Ectodermal cell (in vitro differentiated cells): ENCODE data around the gene CASKIN1.

Source experiments
- H3K27ac ChIP-seq: 2 replicates; pipeline ENCODE4 v1.7.0; 2013; ENCODE audit warnings: mild to moderate bottlenecking, low read depth, low read length; ENCODE audit not compliant: insufficient read depth, poor library complexity, severe bottlenecking
- H3K27me3 ChIP-seq: 2 replicates; pipeline ENCODE4 v1.7.0; 2013; ENCODE audit warnings: mild to moderate bottlenecking, low read length; ENCODE audit not compliant: insufficient read depth, control insufficient read depth, poor library complexity, severe bottlenecking
- H3K36me3 ChIP-seq: one replicate; pipeline ENCODE4 v1.7.0; 2013; ENCODE audit warnings: low read length; ENCODE audit not compliant: control insufficient read depth, insufficient read depth
- H3K4me1 ChIP-seq: one replicate; pipeline ENCODE4 v1.7.0; 2013; ENCODE audit warnings: low read length; ENCODE audit not compliant: control insufficient read depth, insufficient read depth
- H3K4me3 ChIP-seq: 2 replicates; pipeline ENCODE4 v1.7.0; 2013; ENCODE audit warnings: low read depth, low read length, control low read depth; ENCODE audit not compliant: insufficient read depth
- H3K9me3 ChIP-seq: 2 replicates; pipeline ENCODE4 v1.7.0; 2013; ENCODE audit warnings: mild to moderate bottlenecking, low read length, moderate library complexity; ENCODE audit not compliant: control insufficient read depth
- whole genome bisulfite sequencing, 2 experiments: methylation state at CpG; one replicate each; pipeline ENCODE4 v1.1.7; 2013; ENCODE audit warnings: missing lambda C conversion rate in 2 of 2; 5-methylcytosine and 5-hydroxymethylcytosine counted together

The CASKIN1 gene

GRCh38 chr16:2175454-2175853 lies 21.0 kb downstream of the CASKIN1 start:
- no peak overlapping the region for H3K27ac ChIP-seq
- H3K36me3 ChIP-seq = peaks cover 18% of the 10 kb centered on the region
- WGBS, 2 experiments = 94 to 96% methylated on average over 10 of the region's 10 CpGs
- H3K27me3 ChIP-seq = no peaks in the 10 kb centered on the region
- no peaks in the 10 kb centered on the region for H3K9me3 ChIP-seq
- no peak overlapping the region for H3K4me3 ChIP-seq
- no peaks in the 10 kb centered on the region for H3K4me1 ChIP-seq

DNA sequence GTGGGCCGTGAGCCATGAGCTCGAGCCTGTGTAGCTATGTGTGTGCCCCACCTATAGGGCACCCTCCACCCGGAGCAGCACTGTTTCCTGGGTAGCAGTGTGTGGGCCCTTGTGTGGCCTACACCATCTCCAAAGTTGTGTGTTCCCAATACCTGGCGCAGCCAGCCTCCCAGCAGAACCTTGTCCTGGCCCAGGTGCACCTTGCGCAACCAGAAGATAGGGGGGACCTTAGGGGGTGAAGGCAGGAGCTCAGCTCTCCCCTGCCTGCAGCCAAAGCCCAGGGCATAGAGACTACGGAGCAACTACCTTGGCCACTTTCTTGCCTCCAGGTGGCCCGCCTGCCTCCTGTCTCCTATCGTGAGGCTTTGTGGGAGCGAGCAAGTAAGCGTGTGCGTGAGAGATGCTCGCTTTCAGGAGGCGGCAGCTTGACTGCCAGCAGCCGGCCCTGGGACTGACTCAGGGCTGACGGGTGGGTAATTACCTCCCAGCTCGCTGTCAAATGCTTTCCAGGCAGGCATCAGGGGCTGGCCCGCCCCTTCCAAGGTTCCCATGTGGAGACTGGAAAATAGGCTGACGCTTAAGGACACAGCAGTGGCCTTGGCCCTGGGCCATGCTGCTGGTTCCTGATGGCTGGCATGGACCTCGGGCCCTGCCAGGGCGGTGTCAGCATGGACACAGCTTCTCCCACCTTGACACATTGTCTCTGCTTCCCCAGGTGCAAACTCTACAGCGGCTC lies 21.8 kb downstream of the CASKIN1 start:
- H3K27me3 ChIP-seq = no peaks in the 10 kb centered on the region
- WGBS, 2 experiments = 95 to 96% methylated on average over 21 of the region's 21 CpGs
- H3K36me3 ChIP-seq = peaks cover 18% of the 10 kb centered on the region
- H3K4me3 ChIP-seq = no peak overlapping the region
- no peaks in the 10 kb centered on the region for H3K9me3 ChIP-seq
- H3K4me1 ChIP-seq = no peaks in the 10 kb centered on the region
- H3K27ac ChIP-seq = no peak overlapping the region

- 94 to 97% methylated on average over 4 of the region's 4 CpGs for WGBS, 2 experiments
- H3K27ac ChIP-seq = no peak overlapping the region
- H3K4me1 ChIP-seq = no peaks in the 10 kb centered on the region
- peaks cover 21% of the 10 kb centered on the region for H3K36me3 ChIP-seq
- no peaks in the 10 kb centered on the region for H3K9me3 ChIP-seq
- no peak overlapping the region for H3K4me3 ChIP-seq
- H3K27me3 ChIP-seq = no peaks in the 10 kb centered on the region
Measured at GRCh38 chr16:2173916-2174315, 22.5 kb downstream of the CASKIN1 start.

DNA sequence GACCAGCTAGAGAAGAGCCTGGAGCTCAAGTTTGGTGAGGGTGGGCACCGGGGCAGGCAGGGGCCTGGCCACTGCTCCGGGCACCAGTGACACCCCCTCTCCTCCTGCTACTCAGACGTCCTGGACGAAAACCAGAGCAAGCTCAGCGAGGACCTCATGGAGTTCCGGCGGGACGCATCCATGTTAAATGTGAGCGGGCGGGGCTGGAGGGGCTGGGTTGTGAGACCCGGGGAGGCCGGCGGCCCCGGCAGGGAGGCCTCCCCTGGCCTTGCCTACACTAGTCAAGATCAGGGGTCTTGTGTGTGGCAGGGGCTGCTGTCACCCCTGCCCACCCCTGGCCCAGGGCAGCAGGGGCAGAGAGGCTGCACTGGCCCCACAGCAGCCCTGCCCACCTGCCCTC lies 23.0 kb downstream of the CASKIN1 start:
- WGBS, 2 experiments = 91 to 97% methylated on average over 14 of the region's 14 CpGs
- no peaks in the 10 kb centered on the region for H3K9me3 ChIP-seq
- no peaks in the 10 kb centered on the region for H3K4me1 ChIP-seq
- H3K4me3 ChIP-seq = no peak overlapping the region
- no peak overlapping the region for H3K27ac ChIP-seq
- peaks cover 21% of the 10 kb centered on the region for H3K36me3 ChIP-seq
- H3K27me3 ChIP-seq = no peaks in the 10 kb centered on the region

DNA sequence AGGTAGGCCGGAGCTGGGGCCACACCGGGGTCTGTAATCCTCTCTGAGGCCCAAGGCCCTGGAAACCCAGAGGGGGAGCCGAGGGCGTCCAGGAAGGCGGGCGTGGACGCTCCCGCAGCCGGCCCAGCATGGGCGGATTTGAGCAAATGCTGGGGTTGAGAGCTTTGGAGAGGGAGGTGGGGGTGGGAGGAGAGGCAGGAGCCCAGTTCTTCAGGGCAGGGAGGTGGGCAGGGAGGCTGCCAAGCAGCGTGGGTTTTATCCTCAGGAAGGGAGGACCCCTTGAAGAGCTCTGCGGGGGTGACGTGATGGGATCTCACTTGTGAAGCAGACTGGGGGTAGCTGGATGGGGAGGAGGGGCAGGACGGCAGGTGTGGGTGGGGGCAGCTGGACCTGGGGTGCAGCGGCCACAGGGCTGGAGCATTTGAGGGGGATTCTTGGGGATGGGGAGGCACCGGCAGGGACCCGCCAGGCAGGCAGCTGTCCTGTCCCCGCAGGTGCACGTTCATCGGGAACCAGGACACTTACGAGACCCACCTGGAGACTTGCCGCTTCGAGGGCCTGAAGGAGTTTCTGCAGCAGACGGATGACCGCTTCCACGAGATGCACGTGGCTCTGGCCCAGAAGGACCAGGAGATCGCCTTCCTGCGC lies 23.6 kb downstream of the CASKIN1 start:
- Histone ChIP-seq H3K36me3 (peaks cover 21% of the 10 kb centered on the region), H3K27ac (no peak overlapping the region), H3K4me1 (no peaks in the 10 kb centered on the region), H3K4me3 (no peak overlapping the region), H3K27me3 (no peaks in the 10 kb centered on the region), H3K9me3 (no peaks in the 10 kb centered on the region)
- 95% methylated on average over 29 of the region's 29 CpGs for WGBS, 2 experiments

GRCh38 chr16:2171601-2172178 lies 24.7 kb downstream of the CASKIN1 start:
- no peaks in the 10 kb centered on the region for H3K4me1 ChIP-seq

GRCh38 chr16:2170587-2171435 lies 25.6 kb downstream of the CASKIN1 start:
- Histone ChIP-seq H3K9me3 (no peaks in the 10 kb centered on the region), H3K4me1 (no peaks in the 10 kb centered on the region), H3K27me3 (no peaks in the 10 kb centered on the region), H3K27ac (no peak overlapping the region), H3K4me3 (no peak overlapping the region), H3K36me3 (peaks cover 21% of the 10 kb centered on the region)
- WGBS, 2 experiments = 96% methylated on average over 47 of the region's 47 CpGs

More at GRCh38 chr16:2171601-2172178, 24.7 kb downstream of the CASKIN1 start:
- no peaks in the 10 kb centered on the region for H3K9me3 ChIP-seq
- H3K27ac ChIP-seq = no peak overlapping the region
- peaks cover 21% of the 10 kb centered on the region for H3K36me3 ChIP-seq
- WGBS, 2 experiments = 96 to 97% methylated on average over 28 of the region's 28 CpGs
- H3K27me3 ChIP-seq = no peaks in the 10 kb centered on the region
- H3K4me3 ChIP-seq = no peak overlapping the region

DNA sequence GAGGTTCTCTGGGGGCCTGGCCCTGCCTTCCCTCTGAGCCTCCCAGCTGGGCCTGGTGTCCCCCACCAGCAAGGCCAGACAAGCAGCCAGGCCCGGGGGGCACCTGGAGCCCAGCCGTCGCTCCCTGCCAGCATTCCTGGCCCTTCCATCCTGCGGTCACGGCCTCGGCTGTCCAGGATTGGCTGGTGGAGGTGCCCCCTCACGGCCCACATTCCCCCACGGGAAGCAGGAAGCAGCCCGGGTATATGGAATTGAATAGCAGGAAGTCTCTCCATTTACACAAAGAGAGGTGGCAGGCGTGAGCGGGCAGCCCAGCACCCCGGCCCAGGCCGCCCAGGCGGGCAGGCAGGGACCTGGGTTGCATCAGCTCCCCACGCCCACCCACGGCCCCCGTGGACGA lies 26.3 kb downstream of the CASKIN1 start:
- H3K4me1 ChIP-seq = no peaks in the 10 kb centered on the region
- no peaks in the 10 kb centered on the region for H3K9me3 ChIP-seq
- no peaks in the 10 kb centered on the region for H3K27me3 ChIP-seq
- H3K4me3 ChIP-seq = no peak overlapping the region
- 95 to 97% methylated on average over 18 of the region's 18 CpGs for WGBS, 2 experiments
- H3K36me3 ChIP-seq = peaks cover 18% of the 10 kb centered on the region
- H3K27ac ChIP-seq = no peak overlapping the region

GRCh38 chr16:2167068-2167638 lies 29.3 kb downstream of the CASKIN1 start:
- WGBS, 2 experiments = 94 to 95% methylated on average over 18 of the region's 18 CpGs
- H3K27ac ChIP-seq = no peak overlapping the region
- H3K9me3 ChIP-seq = no peaks in the 10 kb centered on the region
- H3K4me1 ChIP-seq = no peaks in the 10 kb centered on the region
- no peaks in the 10 kb centered on the region for H3K27me3 ChIP-seq
- no peak overlapping the region for H3K4me3 ChIP-seq
- H3K36me3 ChIP-seq = peaks cover 9% of the 10 kb centered on the region
